ENCODE results near the gene ICAM4.

Gene ICAM4

GRCh38 chr19:10269333-10270179 lies 17.2 kb upstream of the ICAM4 start:
- Histone ChIP-seq H3F3A (ENCODE audit: control insufficient read depth, insufficient read depth) (peaks cover 10% of the 10 kb centered on the region), H3K9me3 (ENCODE audit: control insufficient read depth, insufficient read depth, low read length) (no peaks in the 10 kb centered on the region), H3K4me3 (ENCODE audit: low read length) (peak overlapping the region; percentile 77), H3K79me2 (ENCODE audit: control insufficient read depth, low read length) (peaks cover 31% of the 10 kb centered on the region), H3K27me3 (ENCODE audit: control insufficient read depth, low read length) (no peaks in the 10 kb centered on the region), H3K9me2 (replicated peaks; ENCODE audit: control insufficient read depth, low read length) (no peaks in the 10 kb centered on the region), H3K36me3 (ENCODE audit: control insufficient read depth, low read length) (peaks cover 23% of the 10 kb centered on the region), H3K27ac (ENCODE audit: low read depth, low read length) (peak overlapping the region; percentile 90), H4K20me1 (ENCODE audit: control insufficient read depth, insufficient read depth, low read depth, low read length) (peaks cover 8% of the 10 kb centered on the region; the same call in 1 of the 2 replicates), H3K4me1 (ENCODE audit: control insufficient read depth, low read length) (peaks cover 46% of the 10 kb centered on the region), H3K4me2 (ENCODE audit: low read length) (peak overlapping the region; percentile 98)
- TF ChIP-seq CTCF (IDR thresholded peaks at IDR 0.05; ENCODE audit: low read depth, low read length, poor library complexity, severe bottlenecking) (peak; percentile 95), EZH2phosphoT487 (IDR thresholded peaks at IDR 0.05; ENCODE audit: borderline replicate concordance, low read length) (no peak)

DNA sequence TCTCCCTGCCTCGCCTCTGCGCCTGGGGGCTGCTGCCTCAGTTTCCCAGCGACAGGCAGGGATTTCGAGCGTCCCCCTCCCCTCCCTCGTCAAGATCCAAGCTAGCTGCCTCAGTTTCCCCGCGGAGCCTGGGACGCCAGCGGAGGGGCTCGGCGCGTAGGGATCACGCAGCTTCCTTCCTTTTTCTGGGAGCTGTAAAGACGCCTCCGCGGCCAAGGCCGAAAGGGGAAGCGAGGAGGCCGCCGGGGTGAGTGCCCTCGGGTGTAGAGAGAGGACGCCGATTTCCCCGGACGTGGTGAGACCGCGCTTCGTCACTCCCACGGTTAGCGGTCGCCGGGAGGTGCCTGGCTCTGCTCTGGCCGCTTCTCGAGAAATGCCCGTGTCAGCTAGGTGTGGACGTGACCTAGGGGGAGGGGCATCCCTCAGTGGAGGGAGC lies 16.6 kb upstream of the ICAM4 start:
- H3K79me2 ChIP-seq (ENCODE audit: control insufficient read depth, low read length): peaks cover 38% of the 10 kb centered on the region
- H3K9me2 ChIP-seq (replicated peaks; ENCODE audit: control insufficient read depth, low read length): no peaks in the 10 kb centered on the region
- peak overlapping the region; percentile 77 for H3K4me3 ChIP-seq (ENCODE audit: low read length)
- no peaks in the 10 kb centered on the region for H3K9me3 ChIP-seq (ENCODE audit: control insufficient read depth, insufficient read depth, low read length)
- peak overlapping the region; percentile 90 for H3K27ac ChIP-seq (ENCODE audit: low read depth, low read length)
- peaks cover 8% of the 10 kb centered on the region; the same call in 1 of the 2 replicates for H4K20me1 ChIP-seq (ENCODE audit: control insufficient read depth, insufficient read depth, low read depth, low read length)
- peaks cover 10% of the 10 kb centered on the region for H3F3A ChIP-seq (ENCODE audit: control insufficient read depth, insufficient read depth)
- TF ChIP-seq EZH2phosphoT487 (IDR thresholded peaks at IDR 0.05; ENCODE audit: borderline replicate concordance, low read length) (no peak), CTCF (IDR thresholded peaks at IDR 0.05; ENCODE audit: low read depth, low read length, poor library complexity, severe bottlenecking) (no peak)
- H3K27me3 ChIP-seq (ENCODE audit: control insufficient read depth, low read length): no peaks in the 10 kb centered on the region
- peak overlapping the region; percentile 98 for H3K4me2 ChIP-seq (ENCODE audit: low read length)
- H3K36me3 ChIP-seq (ENCODE audit: control insufficient read depth, low read length): peaks cover 29% of the 10 kb centered on the region
- H3K4me1 ChIP-seq (ENCODE audit: control insufficient read depth, low read length): peaks cover 46% of the 10 kb centered on the region

- Histone ChIP-seq H3K4me1 (ENCODE audit: control insufficient read depth, low read length) (peaks cover 46% of the 10 kb centered on the region), H4K20me1 (ENCODE audit: control insufficient read depth, insufficient read depth, low read depth, low read length) (peaks cover 8% of the 10 kb centered on the region; the same call in 1 of the 2 replicates), H3K4me2 (ENCODE audit: low read length) (peak within 1 kb of the TSS; percentile 98), H3K4me3 (ENCODE audit: low read length) (peak within 1 kb of the TSS; percentile 77), H3K36me3 (ENCODE audit: control insufficient read depth, low read length) (peaks cover 32% of the 10 kb centered on the region), H3K27ac (ENCODE audit: low read depth, low read length) (peak within 1 kb of the TSS; percentile 90), H3K79me2 (ENCODE audit: control insufficient read depth, low read length) (peaks cover 40% of the 10 kb centered on the region), H3K27me3 (ENCODE audit: control insufficient read depth, low read length) (no peaks in the 10 kb centered on the region), H3K9me3 (ENCODE audit: control insufficient read depth, insufficient read depth, low read length) (no peaks in the 10 kb centered on the region), H3F3A (ENCODE audit: control insufficient read depth, insufficient read depth) (peaks cover 10% of the 10 kb centered on the region), H3K9me2 (replicated peaks; ENCODE audit: control insufficient read depth, low read length) (no peaks in the 10 kb centered on the region)
- no peak for TF ChIP-seq CTCF (IDR thresholded peaks at IDR 0.05; ENCODE audit: low read depth, low read length, poor library complexity, severe bottlenecking)
- no peak for TF ChIP-seq EZH2phosphoT487 (IDR thresholded peaks at IDR 0.05; ENCODE audit: borderline replicate concordance, low read length)
Measured at GRCh38 chr19:10270616-10271394, 15.9 kb upstream of the ICAM4 start, which contains the start of gene ICAM1. Gene ICAM1 (plus strand): TSS chr19:10271120. CDS start chr19:10271160, 40 bp downstream.

Data from DOHH2 (cell line).